ENCODE data around the gene PRR18. TPM values are rescaled to one million over a fixed set of nuclear protein-coding genes. Genes with fewer than 3 reads are reported as not detected.

Gene PRR18
- polyA plus RNA-seq, 6 donors from 2014 or later: not detected

DNA sequence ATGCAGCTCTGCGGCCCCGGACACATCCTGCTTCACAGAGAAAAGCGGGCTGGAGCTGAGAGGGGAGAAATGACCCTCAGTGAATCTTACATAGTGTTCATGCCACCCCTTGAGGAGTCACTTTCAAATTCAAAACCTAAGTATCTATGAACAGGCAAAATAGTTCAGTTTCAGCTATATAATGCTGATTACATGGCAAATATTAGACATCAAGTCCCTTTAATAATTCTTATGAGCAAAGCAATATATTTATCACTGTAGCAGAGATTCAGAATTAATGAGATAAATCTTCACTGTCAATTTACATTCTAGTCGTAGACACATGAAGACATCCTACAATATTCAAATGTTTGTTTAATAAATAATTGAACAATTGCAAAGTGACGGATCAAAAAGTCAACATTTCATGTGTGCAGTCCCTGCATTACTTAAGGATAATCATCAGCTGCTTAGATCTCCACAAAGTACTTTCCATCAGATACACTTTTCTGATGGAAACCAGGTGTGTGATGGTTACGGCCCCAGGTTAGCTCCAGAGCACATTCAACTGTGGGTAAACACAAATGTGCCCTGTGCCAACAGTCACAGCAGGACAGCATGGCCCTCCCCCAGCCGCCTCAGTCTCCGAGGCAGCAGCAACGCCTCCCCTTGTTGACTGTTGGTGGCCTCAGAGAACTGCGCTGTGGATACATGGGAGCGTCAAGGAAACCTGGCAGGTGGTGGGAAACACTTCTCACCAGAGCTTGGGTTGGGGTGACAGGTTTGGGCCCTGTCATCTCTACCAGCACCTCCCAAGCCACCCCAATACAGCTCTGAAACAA lies 787 bp upstream of the PRR18 start:
- H3K27ac Mint-ChIP-seq: peak overlapping the region in 2 of 6 donors; percentile 14 to 59
- H3K4me3 Mint-ChIP-seq: peak overlapping the region; percentile 15 to 83 (median 78)
- H3K9me3 Mint-ChIP-seq: no peaks in the 10 kb centered on the region
- H3K36me3 Mint-ChIP-seq: no peaks in the 10 kb centered on the region
- ATAC-seq (ENCODE audit: low read depth in 2 of 2): no peak
- peaks cover 0 to 6% (median 5%) of the 10 kb centered on the region in 3 donors for H3K4me1 Mint-ChIP-seq
- no peak for DNase-seq
- peaks cover 30 to 48% (median 33%) of the 10 kb centered on the region in 3 donors for H3K27me3 Mint-ChIP-seq

GRCh38 chr6:166307082-166308032 lies 835 bp downstream of the PRR18 start:
- H3K27ac Mint-ChIP-seq: no peak overlapping the region
- H3K27me3 Mint-ChIP-seq: peaks cover 36 to 63% (median 44%) of the 10 kb centered on the region in 3 donors
- DNase-seq (no peak), ATAC-seq (ENCODE audit: low read depth in 2 of 2) (peak; percentile 32 to 44)
- no peaks in the 10 kb centered on the region for H3K9me3 Mint-ChIP-seq
- peak overlapping the region in 4 of 8 donors; percentile 47 to 78 (median 70) for H3K4me3 Mint-ChIP-seq
- H3K4me1 Mint-ChIP-seq: peaks cover 0 to 6% (median 5%) of the 10 kb centered on the region in 3 donors
- no peaks in the 10 kb centered on the region for H3K36me3 Mint-ChIP-seq

GRCh38 chr6:166306378-166307081 lies 1.7 kb downstream of the PRR18 start:
- Mint-ChIP-seq H3K36me3 (no peaks in the 10 kb centered on the region), H3K4me3 (peak overlapping the region; percentile 73 to 86 (median 79)), H3K4me1 (peaks cover 0 to 6% (median 5%) of the 10 kb centered on the region in 3 donors), H3K27me3 (peaks cover 40 to 68% (median 52%) of the 10 kb centered on the region in 3 donors), H3K27ac (no peak overlapping the region), H3K9me3 (no peaks in the 10 kb centered on the region)
- ATAC-seq (ENCODE audit: low read depth in 2 of 2): no peak
- no peak for DNase-seq

GRCh38 chr6:166305562-166306117 lies 2.6 kb downstream of the PRR18 start:
- Mint-ChIP-seq H3K9me3 (no peaks in the 10 kb centered on the region), H3K4me1 (peaks cover 0 to 6% (median 5%) of the 10 kb centered on the region in 3 donors), H3K27ac (no peak overlapping the region), H3K4me3 (peak overlapping the region in 5 of 8 donors; percentile 27 to 80 (median 73)), H3K36me3 (no peaks in the 10 kb centered on the region), H3K27me3 (peaks cover 45 to 76% (median 58%) of the 10 kb centered on the region in 3 donors)
- DNase-seq: no peak
- no peak for ATAC-seq (ENCODE audit: low read depth in 2 of 2)

GRCh38 chr6:166304106-166304505 lies 4.1 kb downstream of the PRR18 start:
- H3K4me1 Mint-ChIP-seq: peaks cover 0 to 6% (median 5%) of the 10 kb centered on the region in 3 donors
- peaks cover 42 to 76% (median 60%) of the 10 kb centered on the region in 3 donors for H3K27me3 Mint-ChIP-seq
- ATAC-seq (ENCODE audit: low read depth in 2 of 2) (no peak), DNase-seq (no peak)
- peak overlapping the region in 1 of 8 donors; percentile 6 for H3K4me3 Mint-ChIP-seq
- H3K27ac Mint-ChIP-seq: no peak overlapping the region
- H3K36me3 Mint-ChIP-seq: no peaks in the 10 kb centered on the region
- no peaks in the 10 kb centered on the region for H3K9me3 Mint-ChIP-seq

- DNase-seq (no peak), ATAC-seq (ENCODE audit: low read depth in 2 of 2) (no peak)
- peaks cover 41 to 73% (median 67%) of the 10 kb centered on the region in 3 donors for H3K27me3 Mint-ChIP-seq
- peaks cover 0 to 1% (median 0%) of the 10 kb centered on the region in 3 donors for H3K4me1 Mint-ChIP-seq
- H3K4me3 Mint-ChIP-seq: no peak overlapping the region
- H3K36me3 Mint-ChIP-seq: no peaks in the 10 kb centered on the region
- no peak overlapping the region for H3K27ac Mint-ChIP-seq
- H3K9me3 Mint-ChIP-seq: no peaks in the 10 kb centered on the region
These were observed 6.3 kb downstream of the PRR18 start for GRCh38 chr6:166301611-166302529.

DNA sequence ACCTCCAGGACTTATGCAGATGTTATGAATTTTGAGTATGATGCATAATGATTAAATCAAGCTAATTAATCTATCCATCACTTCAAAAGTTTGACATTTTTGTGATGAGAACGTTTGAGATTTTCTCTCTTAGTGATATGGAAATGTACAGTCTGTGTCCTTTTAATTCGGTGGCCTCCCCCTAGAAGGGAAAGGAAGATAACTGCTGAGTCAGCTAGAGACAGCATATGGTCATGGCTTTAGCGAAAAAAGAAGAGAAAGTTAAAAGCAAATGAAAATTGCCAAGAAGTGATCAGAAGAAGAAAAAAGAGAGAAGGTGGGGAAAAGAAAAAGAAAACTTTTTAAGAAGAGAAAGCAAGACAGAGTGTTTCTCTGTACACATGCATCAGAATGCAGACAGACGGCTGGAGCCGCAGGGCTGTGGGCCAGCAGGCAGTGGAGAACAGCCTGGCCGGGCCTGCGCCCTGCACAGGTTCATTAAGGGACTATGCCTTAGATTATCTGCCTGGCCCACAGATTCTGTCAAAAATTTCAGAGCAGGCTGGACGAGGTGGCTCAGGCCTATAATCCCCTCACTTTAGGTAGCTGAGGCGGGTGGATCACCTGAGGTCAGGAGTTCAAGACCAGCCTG lies 7.7 kb downstream of the PRR18 start:
- H3K27me3 Mint-ChIP-seq: peaks cover 31 to 59% (median 58%) of the 10 kb centered on the region in 3 donors

DNA sequence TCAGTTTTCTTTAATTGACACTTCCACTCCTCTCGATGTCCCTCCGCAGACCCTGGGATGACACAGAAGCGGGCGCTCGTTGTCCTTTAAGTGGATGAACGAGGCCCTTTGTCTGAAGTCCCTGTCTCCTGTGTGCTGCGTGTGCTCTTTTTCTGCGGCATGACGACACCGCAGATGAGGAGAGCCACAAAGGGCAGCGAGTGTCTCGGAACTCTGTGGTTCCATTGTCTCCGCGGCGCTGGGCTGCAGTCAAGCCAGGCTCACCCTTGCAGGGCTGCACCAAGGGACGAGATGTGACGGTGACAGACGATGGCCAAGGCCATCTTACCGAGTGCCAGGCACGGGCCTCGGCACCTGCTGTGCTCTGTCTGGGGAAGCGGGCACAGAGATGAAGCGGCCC lies 10.6 kb downstream of the PRR18 start:
- ATAC-seq (ENCODE audit: low read depth in 2 of 2): no peak
- Mint-ChIP-seq H3K9me3 (no peaks in the 10 kb centered on the region), H3K36me3 (no peaks in the 10 kb centered on the region), H3K27ac (no peak overlapping the region), H3K4me1 (peaks cover 6 to 8% (median 6%) of the 10 kb centered on the region in 3 donors), H3K4me3 (peak overlapping the region in 1 of 8 donors; percentile 52), H3K27me3 (peaks cover 20 to 36% (median 35%) of the 10 kb centered on the region in 3 donors)
- DNase-seq: no peak

More for the DNA sequence above, 7.7 kb downstream of the PRR18 start:
- H3K27ac Mint-ChIP-seq: no peak overlapping the region
- no peak overlapping the region for H3K4me3 Mint-ChIP-seq
- DNase-seq (no peak), ATAC-seq (ENCODE audit: low read depth in 2 of 2) (no peak)
- no peaks in the 10 kb centered on the region for H3K4me1 Mint-ChIP-seq
- H3K36me3 Mint-ChIP-seq: no peaks in the 10 kb centered on the region
- no peaks in the 10 kb centered on the region for H3K9me3 Mint-ChIP-seq

- peaks cover 0 to 3% (median 0%) of the 10 kb centered on the region in 7 donors for H3K9me3 Mint-ChIP-seq
- H3K4me1 Mint-ChIP-seq: peaks cover 6 to 8% (median 6%) of the 10 kb centered on the region in 3 donors
- no peak for DNase-seq
- H3K27ac Mint-ChIP-seq: peak overlapping the region in 1 of 6 donors; percentile 28
- peaks cover 18 to 30% (median 22%) of the 10 kb centered on the region in 3 donors for H3K27me3 Mint-ChIP-seq
- no peaks in the 10 kb centered on the region for H3K36me3 Mint-ChIP-seq
- ATAC-seq (ENCODE audit: low read depth in 2 of 2): no peak
- H3K4me3 Mint-ChIP-seq: no peak overlapping the region
These were observed 11.9 kb downstream of the PRR18 start for GRCh38 chr6:166296035-166296883.

- DNase-seq: no peak
- peak overlapping the region in 1 of 6 donors; percentile 8 for H3K27ac Mint-ChIP-seq
- ATAC-seq (ENCODE audit: low read depth in 2 of 2): no peak
- peaks cover 0 to 3% (median 0%) of the 10 kb centered on the region in 7 donors for H3K9me3 Mint-ChIP-seq
- no peaks in the 10 kb centered on the region for H3K36me3 Mint-ChIP-seq
- peaks cover 6 to 8% (median 6%) of the 10 kb centered on the region in 3 donors for H3K4me1 Mint-ChIP-seq
- peaks cover 12 to 15% (median 13%) of the 10 kb centered on the region in 3 donors for H3K27me3 Mint-ChIP-seq
- no peak overlapping the region for H3K4me3 Mint-ChIP-seq
These were observed 14.2 kb downstream of the PRR18 start for GRCh38 chr6:166293731-166294584.

All from naive B cell (primary cell).